Effector memory CD4-positive, alpha-beta T cell (primary cell): Measurements from ENCODE around the gene RPS8.

ENCODE experiments used
- DNase-seq, 3 donors: peaks; one replicate each; pipeline ENCODE4 v3.0.0-alpha.2; 2020
- H3K27ac ChIP-seq: 2 replicates; pipeline ENCODE4 v1.7.0; 2013; ENCODE audit warnings: mild to moderate bottlenecking, low read length, moderate library complexity; ENCODE audit not compliant: insufficient read depth, poor library complexity, severe bottlenecking
- H3K27me3 ChIP-seq: replicated peaks from 2 replicates; pipeline ENCODE4 v1.7.0; 2013; ENCODE audit warnings: mild to moderate bottlenecking, low read length; ENCODE audit not compliant: insufficient read depth, control insufficient read depth, poor library complexity, severe bottlenecking
- H3K36me3 ChIP-seq: 2 replicates; pipeline ENCODE4 v1.7.0; 2013; ENCODE audit warnings: mild to moderate bottlenecking, low read length, moderate library complexity; ENCODE audit not compliant: control insufficient read depth, insufficient read depth
- H3K4me1 ChIP-seq: 2 replicates; pipeline ENCODE4 v1.7.0; 2013; ENCODE audit warnings: low read length, mild to moderate bottlenecking; ENCODE audit not compliant: control insufficient read depth, insufficient read depth, poor library complexity, severe bottlenecking
- H3K4me3 ChIP-seq: 2 replicates; pipeline ENCODE4 v1.7.0; 2013; ENCODE audit warnings: low read length, low read depth, mild to moderate bottlenecking; ENCODE audit not compliant: insufficient read depth, poor library complexity, severe bottlenecking
- H3K9me3 ChIP-seq: 2 replicates; pipeline ENCODE4 v1.7.0; 2013; ENCODE audit warnings: mild to moderate bottlenecking, low read length, moderate library complexity; ENCODE audit not compliant: control insufficient read depth

The RPS8 gene

GRCh38 chr1:44803062-44803311, 27.6 kb downstream of the RPS8 start:
- DNase-seq, result no peak
- peaks cover 42% of the 10 kb centered on the region for H3K36me3 ChIP-seq
- peaks cover 50% of the 10 kb centered on the region for H3K4me1 ChIP-seq
- peak overlapping the region; percentile 99 for H3K4me3 ChIP-seq
- peak overlapping the region; percentile 95 for H3K27ac ChIP-seq
- H3K9me3 ChIP-seq, result no peaks in the 10 kb centered on the region
- H3K27me3 ChIP-seq, result no peaks in the 10 kb centered on the region

- H3K36me3 ChIP-seq, result peaks cover 42% of the 10 kb centered on the region
- H3K9me3 ChIP-seq, result no peaks in the 10 kb centered on the region
- H3K27me3 ChIP-seq, result no peaks in the 10 kb centered on the region
- DNase-seq, result no peak
- peak overlapping the region; percentile 95 for H3K27ac ChIP-seq
- H3K4me1 ChIP-seq, result peaks cover 55% of the 10 kb centered on the region
- H3K4me3 ChIP-seq, result peak overlapping the region; percentile 99
Measured at GRCh38 chr1:44803312-44804095, 28.2 kb downstream of the RPS8 start.

- Histone ChIP-seq H3K9me3 (no peaks in the 10 kb centered on the region), H3K27ac (peak overlapping the region; percentile 46), H3K27me3 (no peaks in the 10 kb centered on the region), H3K4me3 (no peak overlapping the region), H3K36me3 (peaks cover 42% of the 10 kb centered on the region), H3K4me1 (peaks cover 70% of the 10 kb centered on the region)
- peak in 1 of 3 donors; percentile 17 for DNase-seq
Measured at GRCh38 chr1:44805311-44806024, 30.1 kb downstream of the RPS8 start.

GRCh38 chr1:44806025-44806703, 30.8 kb downstream of the RPS8 start:
- H3K36me3 ChIP-seq, result peaks cover 42% of the 10 kb centered on the region
- peaks cover 77% of the 10 kb centered on the region for H3K4me1 ChIP-seq
- peak in 2 of 3 donors; percentile 24 to 35 for DNase-seq
- H3K27me3 ChIP-seq, result no peaks in the 10 kb centered on the region
- no peak overlapping the region for H3K4me3 ChIP-seq
- no peaks in the 10 kb centered on the region for H3K9me3 ChIP-seq
- peak overlapping the region; percentile 98 for H3K27ac ChIP-seq

DNA sequence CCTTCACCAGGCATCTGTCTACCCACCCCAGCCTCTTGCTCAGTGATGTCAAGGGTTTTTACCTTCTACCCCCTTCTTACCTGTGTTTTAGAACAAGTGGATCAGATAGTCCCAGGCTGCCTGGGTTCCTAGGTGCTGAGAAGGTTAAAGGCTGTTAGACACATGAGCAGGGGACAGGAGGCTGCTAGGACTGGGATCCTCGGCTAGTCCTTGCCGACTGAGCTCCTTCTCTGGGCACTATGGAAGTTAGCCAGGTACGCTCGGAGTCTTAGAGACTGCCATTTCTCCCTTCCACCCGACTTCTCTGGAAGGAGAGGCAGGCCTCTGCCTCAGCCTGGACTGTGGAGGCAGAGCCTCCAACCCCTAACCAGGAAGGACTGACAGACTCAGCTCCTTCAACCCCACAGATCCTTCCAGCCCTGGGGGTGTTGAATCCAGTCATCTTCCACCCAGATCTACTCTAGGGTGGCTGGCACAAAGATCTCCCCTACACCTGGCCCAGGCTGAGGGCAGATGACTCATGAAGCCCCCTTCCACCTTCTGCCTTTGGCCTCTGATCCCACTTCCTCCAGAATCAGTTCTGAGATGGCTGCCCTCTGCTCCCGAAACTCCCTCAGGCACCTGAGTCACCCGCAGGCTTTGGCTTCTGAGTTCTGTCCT, 31.5 kb downstream of the RPS8 start, which contains the start of gene DYNLT4:
Gene DYNLT4, minus strand, starts transcription at position 648 of the 660 bp plus-strand sequence. CDS start 683 bp downstream, outside the sequence.
- Histone ChIP-seq H3K36me3 (peaks cover 42% of the 10 kb centered on the region), H3K9me3 (no peaks in the 10 kb centered on the region), H3K27me3 (no peaks in the 10 kb centered on the region), H3K4me3 (no peak within 1 kb of the TSS), H3K27ac (peak within 1 kb of the TSS; percentile 98), H3K4me1 (peaks cover 84% of the 10 kb centered on the region)
- DNase-seq, result no peak

- Histone ChIP-seq H3K36me3 (peaks cover 42% of the 10 kb centered on the region), H3K27me3 (no peaks in the 10 kb centered on the region), H3K9me3 (no peaks in the 10 kb centered on the region), H3K27ac (peak overlapping the region; percentile 98), H3K4me3 (no peak overlapping the region), H3K4me1 (peaks cover 82% of the 10 kb centered on the region)
- DNase-seq, result peak; percentile 87 to 93 (median 90)
Measured at GRCh38 chr1:44807364-44808062, 32.2 kb downstream of the RPS8 start.

DNA sequence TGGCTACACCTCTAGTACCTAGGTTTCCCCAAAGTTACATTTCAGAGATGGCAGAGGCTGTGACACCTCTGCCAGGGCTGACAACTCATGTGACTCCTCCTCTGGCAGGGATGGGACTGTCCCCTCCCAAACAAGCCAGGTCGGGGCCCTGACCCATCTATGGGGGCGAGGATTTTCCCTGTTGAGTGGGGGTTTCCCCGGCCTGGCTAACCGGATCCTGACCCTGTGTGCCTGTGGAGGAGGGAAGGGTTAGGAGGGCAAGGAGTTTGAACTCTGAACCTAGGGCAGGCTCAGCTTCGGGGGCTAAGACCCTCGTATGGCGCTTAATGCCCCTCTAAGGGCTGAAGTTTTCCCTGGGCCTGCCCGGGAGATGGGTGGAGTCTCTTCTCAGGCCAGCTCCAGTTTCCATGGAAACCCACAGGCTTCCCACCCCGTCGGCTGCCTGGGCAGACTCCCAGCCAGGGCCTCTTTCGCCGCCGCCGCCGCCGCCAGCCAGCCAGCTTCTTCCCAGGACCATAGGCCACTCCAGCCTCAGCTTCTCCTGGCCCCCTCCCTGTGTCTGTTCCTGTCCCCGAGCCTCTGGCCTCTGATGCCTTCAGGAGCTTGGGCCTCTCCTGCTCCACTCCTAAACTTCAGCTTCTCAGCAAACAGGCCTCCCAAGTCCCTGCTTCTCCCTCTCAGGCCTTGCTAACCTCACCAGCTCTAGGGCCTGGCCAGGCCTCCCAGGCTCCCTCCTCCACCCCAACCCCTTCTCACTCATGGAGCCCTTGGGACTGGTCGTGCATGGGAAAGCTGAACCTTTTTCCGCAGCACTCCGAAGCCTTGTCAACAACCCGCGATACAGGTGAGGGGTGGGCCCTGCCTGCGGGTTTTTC, 33.0 kb downstream of the RPS8 start, which contains the start of gene BTBD19:
Gene BTBD19, plus strand, starts transcription at position 461 of the 875 bp plus-strand sequence. Its CDS starts 298 bp downstream, at position 759.
- Histone ChIP-seq H3K36me3 (peaks cover 34% of the 10 kb centered on the region), H3K27ac (peak within 1 kb of the TSS; percentile 98), H3K4me3 (peak within 1 kb of the TSS; percentile 24), H3K9me3 (no peaks in the 10 kb centered on the region), H3K27me3 (no peaks in the 10 kb centered on the region), H3K4me1 (peaks cover 81% of the 10 kb centered on the region)
- DNase-seq, result peak; percentile 14 to 77 (median 76)

GRCh38 chr1:44808938-44809917, 33.9 kb downstream of the RPS8 start:
- H3K27me3 ChIP-seq, result no peaks in the 10 kb centered on the region
- H3K4me3 ChIP-seq, result peak overlapping the region; percentile 24
- H3K27ac ChIP-seq, result peak overlapping the region; percentile 98
- H3K4me1 ChIP-seq, result peaks cover 77% of the 10 kb centered on the region
- H3K9me3 ChIP-seq, result no peaks in the 10 kb centered on the region
- H3K36me3 ChIP-seq, result peaks cover 25% of the 10 kb centered on the region
- DNase-seq, result peak; percentile 82 to 88 (median 83)
